Erythroblast (primary cell): Measurements from ENCODE around the gene FRAS1.

ENCODE experiments used
- GATA1 ChIP-seq: IDR thresholded peaks from 2 replicates; pipeline ENCODE4 v1.6.1; 2011; ENCODE audit warnings: low read depth, mild to moderate bottlenecking, control low read depth, low read length, moderate library complexity
- POLR2A ChIP-seq: IDR thresholded peaks from 2 replicates; pipeline ENCODE4 v1.6.1; 2011; ENCODE audit warnings: mild to moderate bottlenecking, low read length

- TF ChIP-seq POLR2A (no peak), GATA1 (no peak)
Observed at GRCh38 chr4:78083035-78083434, 25.9 kb downstream of the FRAS1 start.
